A549 (cell line): ENCODE results near the gene TLCD4. TPM values are rescaled to one million over a fixed set of nuclear protein-coding genes. Genes with fewer than 3 reads are reported as not detected.

ENCODE experiments used
- ATAC-seq, 2 experiments: fragments of 200-7000 bp in 1 of 2; fragments of >200 bp in 1 of 2; cut with Nextera tagmentation in 1 of 2; cut with Tn5 transposase in 1 of 2; 3 replicates each; pipeline versions ENCODE4 v1.8.0 to v1.9.1; 2018 to 2020; ENCODE audit warnings: mild to moderate bottlenecking in 1 of 2, moderate library complexity in 1 of 2
- CTCF ChIA-PET: fragments of 300-600 bp; sonication (Branson Sonifier 250); formaldehyde crosslinking; extraction: SDS; loops from one replicate; lab custom pipeline; 2021; ENCODE audit warnings: antibody characterized with exemption, inconsistent platforms; lab: Yijun Ruan, JAX
- POLR2A ChIA-PET: fragments of 350-600 bp; formaldehyde crosslinking; extraction: SDS; loops from one replicate; lab custom pipeline; 2021; ENCODE audit warnings: antibody characterized with exemption, inconsistent platforms; lab: Yijun Ruan, JAX
- DNase-seq, 2 experiments: peaks; one replicate each; pipeline versions ENCODE4 v3.0.0 to v3.0.0-alpha.2; 2011 to 2016; ENCODE audit warnings: low read depth in 1 of 2, low spot score in 1 of 2
- FAIRE-seq: peaks from 2 replicates; lab custom pipeline; 2011; peaks lifted over from hg19 to GRCh38; lab: Jason Lieb, UNC
- H3K27ac ChIP-seq, 2 experiments: fragments of >200 bp; sonication (Bioruptor Twin); formaldehyde crosslinking; 3 replicates each; pipeline ENCODE4 v1.5.1; 2016 to 2017
- H3K4me1 ChIP-seq: fragments of >200 bp; sonication (Bioruptor Twin); formaldehyde crosslinking; 3 replicates; pipeline ENCODE4 v1.6.1; 2016
- H3K4me2 ChIP-seq: fragments of >200 bp; sonication (Bioruptor Twin); formaldehyde crosslinking; 3 replicates; pipeline ENCODE4 v1.6.1; 2016
- H3K4me3 ChIP-seq: fragments of >200 bp; sonication (Bioruptor Twin); formaldehyde crosslinking; 3 replicates; pipeline ENCODE4 v1.5.1; 2016
- H3K9me3 ChIP-seq: fragments of >200 bp; sonication (Bioruptor Twin); formaldehyde crosslinking; 3 replicates; pipeline ENCODE4 v1.6.1; 2016
- CBX2 ChIP-seq: fragments of 200-600 bp; sonication (generic); IDR thresholded peaks from 2 replicates; pipeline ENCODE4 v1.6.1; 2016; ENCODE audit warnings: low read depth, mild to moderate bottlenecking, borderline replicate concordance
- CBX8 ChIP-seq: fragments of 200-600 bp; sonication (generic); IDR thresholded peaks from 2 replicates; pipeline ENCODE4 v1.6.1; 2016
- CEBPB ChIP-seq, 2 experiments: fragments of >200 bp in 1 of 2; sonication (Bioruptor Twin) in 1 of 2; formaldehyde crosslinking in 1 of 2; IDR thresholded peaks; 2 replicates each; pipeline ENCODE4 v1.6.1; 2012 to 2016
- CHD4 ChIP-seq: fragments of 200-600 bp; sonication (generic); IDR thresholded peaks from 2 replicates; pipeline ENCODE4 v1.6.1; 2016; ENCODE audit warnings: antibody characterized with exemption, mild to moderate bottlenecking, borderline replicate concordance
- FOSL2 ChIP-seq, 2 experiments: fragments of 450-650 bp in 1 of 2; fragments of >200 bp in 1 of 2; sonication (Bioruptor Twin) in 1 of 2; formaldehyde crosslinking; IDR thresholded peaks; 2 replicates each; pipeline versions ENCODE4 v1.5.0 to v1.6.1; 2016 to 2020; ENCODE audit warnings: mild to moderate bottlenecking in 1 of 2, moderate library complexity in 1 of 2
- FOXS1 ChIP-seq: fragments of 250-450 bp; sonication (Bioruptor Pico); IDR thresholded peaks from 2 replicates; pipeline ENCODE4 v1.5.0; 2020; ENCODE audit warnings: mild to moderate bottlenecking, moderate library complexity
- HEYL ChIP-seq: fragments of 250-450 bp; sonication (Bioruptor Pico); IDR thresholded peaks from 2 replicates; pipeline ENCODE4 v1.8.0; 2021; ENCODE audit warnings: mild to moderate bottlenecking, moderate library complexity
- HOXB13 ChIP-seq: fragments of 250-450 bp; sonication (Bioruptor Pico); IDR thresholded peaks from 2 replicates; pipeline ENCODE4 v1.5.0; 2020; ENCODE audit warnings: low read depth, mild to moderate bottlenecking, moderate library complexity
- JUN ChIP-seq, 2 experiments: fragments of >200 bp; sonication (Bioruptor Twin); formaldehyde crosslinking; IDR thresholded peaks; 2 replicates in 1 of 2; 3 replicates in 1 of 2; pipeline ENCODE4 v1.6.1; 2016 to 2017
- JUNB ChIP-seq: fragments of >200 bp; sonication (Bioruptor Twin); formaldehyde crosslinking; IDR thresholded peaks from 2 replicates; pipeline ENCODE4 v1.6.1; 2016
- MAFK ChIP-seq: fragments of 450-650 bp; IDR thresholded peaks from 2 replicates; pipeline ENCODE4 v1.6.1; 2014; ENCODE audit not compliant: partially characterized antibody
- MYC ChIP-seq: IDR thresholded peaks from 2 replicates; pipeline ENCODE4 v1.6.1; 2012; ENCODE audit warnings: mild to moderate bottlenecking, inconsistent platforms, low read length, improper control_type of control experiment, borderline replicate concordance
- NFE2L2 ChIP-seq: fragments of 150-350 bp; conservative IDR thresholded peaks from 2 replicates; pipeline ENCODE4 v1.6.1; 2014; ENCODE audit warnings: low read length
- PHF8 ChIP-seq: fragments of 200-600 bp; sonication (generic); IDR thresholded peaks from 2 replicates; pipeline ENCODE4 v1.6.1; 2016; ENCODE audit warnings: low read depth, mild to moderate bottlenecking, antibody characterized with exemption, moderate library complexity, borderline replicate concordance
- POLR2A ChIP-seq: IDR thresholded peaks from 2 replicates; pipeline ENCODE4 v1.6.1; 2012; ENCODE audit warnings: mild to moderate bottlenecking, low read length
- POLR2AphosphoS2 ChIP-seq: conservative IDR thresholded peaks from 2 replicates; pipeline ENCODE4 v1.6.1; 2012; ENCODE audit warnings: low read length, improper control_type of control experiment, inconsistent platforms
- RAD21 ChIP-seq, 2 experiments: fragments of >200 bp in 1 of 2; sonication (Bioruptor Twin) in 1 of 2; formaldehyde crosslinking in 1 of 2; IDR thresholded peaks in 1 of 2; conservative IDR thresholded peaks in 1 of 2; 2 replicates in 1 of 2; 3 replicates in 1 of 2; pipeline ENCODE4 v1.6.1; 2012 to 2018; ENCODE audit warnings: inconsistent platforms in 1 of 2
- RCOR1 ChIP-seq: fragments of 150-350 bp; IDR thresholded peaks from 2 replicates; pipeline ENCODE4 v1.6.1; 2014; ENCODE audit warnings: antibody characterized with exemption, low read length, low read depth
- REST ChIP-seq: fragments of 200-600 bp; sonication (generic); IDR thresholded peaks from 2 replicates; pipeline ENCODE4 v1.6.1; 2016; ENCODE audit warnings: antibody characterized with exemption, mild to moderate bottlenecking, moderate library complexity
- TP53 ChIP-seq: fragments of 250-450 bp; sonication (Bioruptor Pico); IDR thresholded peaks from 2 replicates; pipeline ENCODE4 v1.5.0; 2021; ENCODE audit warnings: mild to moderate bottlenecking, moderate library complexity
- WGBS: methylation state at CpG from one replicate; pipeline ENCODE4 v1.1.6; 2017; ENCODE audit errors: missing lambda C conversion rate; 5-methylcytosine and 5-hydroxymethylcytosine counted together
- polyA plus RNA-seq, 4 experiments: library from polyadenylated mRNA; depleted of rRNA in 3 of 4; stranded (reverse); fragments of >200 nt; fragmentation: RNase III in 1 of 4; extraction: RNeasy Plus Mini Kit Qiagen cat#74134 plus additional on column Dnase treatment in 1 of 4; gene quantifications; 2 replicates in 3 of 4; 3 replicates in 1 of 4; pipeline ENCODE4 v1.2.3, GENCODE V29; 2011 to 2017
- TF ChIP-seq, protein P1 (sequence below): fragments of 450-650 bp; IDR thresholded peaks from 2 replicates; pipeline ENCODE4 v1.6.1; 2014; ENCODE audit warnings: antibody characterized with exemption

Gene TLCD4
- polyA plus RNA-seq, 2 of the 4 experiments (the other 2 are of a cell fraction): 14.2 to 24.1 TPM

DNA sequence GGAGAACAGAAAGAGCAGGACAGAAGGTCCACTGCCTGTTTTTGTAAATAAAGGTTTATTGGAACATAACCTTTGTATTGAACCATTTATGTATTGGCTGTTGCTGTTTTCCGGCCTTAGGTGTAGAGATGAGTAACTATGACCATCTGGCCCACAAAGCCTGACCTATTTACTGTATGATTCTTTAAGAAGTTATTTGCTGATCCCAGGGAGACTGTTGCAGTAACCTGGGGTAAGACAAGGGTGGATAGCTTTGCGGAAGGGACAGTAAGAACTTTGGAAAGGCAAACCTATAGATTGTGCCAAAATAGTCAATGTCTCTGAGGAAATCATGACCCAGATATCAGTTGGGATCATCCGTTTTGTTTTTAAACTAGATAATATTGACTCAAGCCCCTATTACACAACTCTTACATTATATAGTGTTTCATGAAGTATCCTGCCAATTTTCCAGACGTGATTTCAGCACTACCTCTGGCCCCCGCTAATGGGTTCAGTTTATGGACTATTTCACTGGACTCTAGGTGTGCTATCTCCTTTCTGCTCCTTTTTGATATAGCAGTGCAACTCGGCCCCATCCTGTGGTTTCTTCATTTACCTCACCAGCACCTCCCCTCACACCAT lies 20.8 kb upstream of the TLCD4 start:
- Histone ChIP-seq H3K4me3 (no peak overlapping the region), H3K27ac (peak overlapping the region; percentile 73 to 80), H3K9me3 (no peaks in the 10 kb centered on the region), H3K4me1 (peaks cover 25% of the 10 kb centered on the region), H3K4me2 (peak overlapping the region; percentile 65)
- ChIA-PET CTCF (no interaction called here), POLR2A (no interaction called here)
- peak; percentile 73 to 90; a peak in 5 of 6 replicates for ATAC-seq
- peak in 1 of 2 experiments; percentile 23 for DNase-seq
- TF ChIP-seq JUNB (0 out of 2 replicates have a peak, but pooled peaks have one; percentile 20), REST (no peak), NFE2L2 (no peak), MYC (no peak), CBX8 (no peak), CEBPB (IDR thresholded peaks at IDR 0.05) (peak; percentile 38 to 41; a peak in 2 of 4 replicates), TP53 (CRISPR knock-in tag) (no peak), FOSL2 (IDR thresholded peaks at IDR 0.05) (no peak), FOSL2 (CRISPR knock-in tag; IDR thresholded peaks at IDR 0.05) (no peak), JUN (IDR thresholded peaks at IDR 0.05) (no peak)
- no peak for FAIRE-seq
- WGBS: 38% methylated on average over 6 of the region's 6 CpGs

- POLR2A ChIA-PET: no interaction called here
- Histone ChIP-seq H3K4me1 (peaks cover 25% of the 10 kb centered on the region), H3K4me3 (no peak overlapping the region), H3K9me3 (no peaks in the 10 kb centered on the region)
- no peak for TF ChIP-seq POLR2AphosphoS2
- TF ChIP-seq FOXS1: no peak
- TF ChIP-seq CHD4: no peak
- no peak for TF ChIP-seq JUNB
- TF ChIP-seq POLR2A: no peak
- no peak for TF ChIP-seq RAD21 (conservative IDR thresholded peaks at IDR 0.05 in 1 of 2, IDR thresholded peaks at IDR 0.05 in 1 of 2)
- TF ChIP-seq PHF8: no peak
- no peak for TF ChIP-seq CBX2
- no peak for TF ChIP-seq RCOR1
- TF ChIP-seq, protein P1, sequence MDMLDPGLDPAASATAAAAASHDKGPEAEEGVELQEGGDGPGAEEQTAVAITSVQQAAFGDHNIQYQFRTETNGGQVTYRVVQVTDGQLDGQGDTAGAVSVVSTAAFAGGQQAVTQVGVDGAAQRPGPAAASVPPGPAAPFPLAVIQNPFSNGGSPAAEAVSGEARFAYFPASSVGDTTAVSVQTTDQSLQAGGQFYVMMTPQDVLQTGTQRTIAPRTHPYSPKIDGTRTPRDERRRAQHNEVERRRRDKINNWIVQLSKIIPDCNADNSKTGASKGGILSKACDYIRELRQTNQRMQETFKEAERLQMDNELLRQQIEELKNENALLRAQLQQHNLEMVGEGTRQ: no peak
- no peak for TF ChIP-seq HEYL
- no peak for TF ChIP-seq HOXB13 (CRISPR knock-in tag)
- TF ChIP-seq MAFK: no peak
- TF ChIP-seq, all 56 proteins: peak for 0
- CTCF ChIA-PET: interaction anchor here (0.9 to 1.3 kb wide), 2 partner anchors 9 to 21 kb away, joined by 3 read pairs; no protein-coding TSS in a partner anchor
- Histone ChIP-seq H3K4me2 (no peak overlapping the region; the same call in 2 of the 3 replicates), H3K27ac (peak overlapping the region; percentile 37 to 73; a peak in 1 of 6 replicates)
- no peak for FAIRE-seq
- no peak for DNase-seq
- WGBS: 91% methylated on average over 4 of the region's 4 CpGs
- ATAC-seq: no peak
These were observed 19.7 kb upstream of the TLCD4 start for GRCh38 chr1:95097426-95097825.
